Measurements from ENCODE around the gene HDAC6.

GRCh38 chrX:48793935-48794334, 7.9 kb upstream of the HDAC6 start:
- TF ChIP-seq STAT3 (IDR thresholded peaks at IDR 0.05; ENCODE audit: low read depth, low read length) (no peak), CTCF (IDR thresholded peaks at IDR 0.05 in 2 of 3, conservative IDR thresholded peaks at IDR 0.05 in 1 of 3; ENCODE audit: control insufficient read depth in 2 of 3, extremely low read depth in 1 of 3, insufficient read depth in 1 of 3, low read depth in 3 of 3, low read length in 3 of 3) (no peak), CEBPB (IDR thresholded peaks at IDR 0.05; ENCODE audit: borderline replicate concordance in 1 of 2, low read depth in 2 of 2, low read length in 2 of 2) (no peak), MAX (IDR thresholded peaks at IDR 0.05; ENCODE audit: low read depth, low read length) (no peak), IRF3 (IDR thresholded peaks at IDR 0.05) (no peak), ETV6 (conservative IDR thresholded peaks at IDR 0.05 in 1 of 2, IDR thresholded peaks at IDR 0.05 in 1 of 2; ENCODE audit: borderline replicate concordance in 1 of 2, low read depth in 1 of 2) (no peak), SMC3 (IDR thresholded peaks at IDR 0.05; ENCODE audit: borderline replicate concordance, low read length) (no peak), HDGF (IDR thresholded peaks at IDR 0.05) (no peak), SIN3A (IDR thresholded peaks at IDR 0.05; ENCODE audit: low read depth, low read length) (no peak)
